KMS-11 (cell line): Measurements from ENCODE around the gene WFDC1.

Experiments
- H2AFZ ChIP-seq: fragments of 200-600 bp; sonication (generic); 2 replicates; pipeline ENCODE4 v1.6.1; 2016; ENCODE audit warnings: antibody characterized with exemption, mixed run types, low read depth
- H3K27ac ChIP-seq: fragments of 200-600 bp; sonication (generic); 2 replicates; pipeline ENCODE4 v1.6.1; 2016; ENCODE audit warnings: mild to moderate bottlenecking, mixed run types
- H3K27me3 ChIP-seq: fragments of 200-600 bp; sonication (generic); 2 replicates; pipeline ENCODE4 v1.6.1; 2017; ENCODE audit warnings: mild to moderate bottlenecking, low read depth, mixed run types, moderate library complexity; ENCODE audit not compliant: insufficient read depth
- H3K36me3 ChIP-seq: fragments of 200-600 bp; sonication (generic); 2 replicates; pipeline ENCODE4 v1.6.1; 2017; ENCODE audit warnings: mild to moderate bottlenecking, mixed run types; ENCODE audit not compliant: insufficient read depth
- H3K4me1 ChIP-seq: fragments of 200-600 bp; sonication (generic); 2 replicates; pipeline ENCODE4 v1.6.1; 2016; ENCODE audit warnings: mild to moderate bottlenecking, low read depth, mixed run types; ENCODE audit not compliant: poor library complexity, severe bottlenecking
- H3K4me2 ChIP-seq: fragments of 200-600 bp; sonication (generic); 2 replicates; pipeline ENCODE4 v1.7.0; 2016; ENCODE audit warnings: mild to moderate bottlenecking, mixed run types
- H3K4me3 ChIP-seq: fragments of 200-600 bp; sonication (generic); IDR thresholded peaks from 2 replicates; pipeline ENCODE4 v1.6.1; 2017; ENCODE audit warnings: low read depth, low read length, mixed read lengths; ENCODE audit not compliant: insufficient read depth
- H3K79me2 ChIP-seq: fragments of 200-600 bp; sonication (generic); 2 replicates; pipeline ENCODE4 v1.6.1; 2016; ENCODE audit warnings: low read depth, mixed run types; ENCODE audit not compliant: insufficient read depth
- H3K9ac ChIP-seq: fragments of 200-600 bp; sonication (generic); 2 replicates; pipeline ENCODE4 v1.6.1; 2016; ENCODE audit warnings: mild to moderate bottlenecking, mixed run types
- H4K20me1 ChIP-seq: fragments of 200-600 bp; sonication (generic); 2 replicates; pipeline ENCODE4 v1.6.1; 2016; ENCODE audit warnings: mild to moderate bottlenecking, mixed run types; ENCODE audit not compliant: insufficient read depth
- TF ChIP-seq, protein P1 (sequence below): fragments of 200-600 bp; sonication (generic); conservative IDR thresholded peaks from 2 replicates; pipeline ENCODE4 v1.6.1; 2017; ENCODE audit warnings: low read depth, mild to moderate bottlenecking, antibody characterized with exemption, low read length, moderate library complexity, mixed read lengths

WFDC1 gene

GRCh38 chr16:84262031-84262430 lies 32.6 kb upstream of the WFDC1 start:
- Histone ChIP-seq H3K27ac (no peak overlapping the region), H3K4me1 (no peaks in the 10 kb centered on the region), H3K36me3 (no peaks in the 10 kb centered on the region), H3K79me2 (no peaks in the 10 kb centered on the region), H3K4me2 (no peak overlapping the region), H3K4me3 (no peak overlapping the region), H3K27me3 (peaks cover 27% of the 10 kb centered on the region; the same call in 1 of the 2 replicates), H4K20me1 (no peaks in the 10 kb centered on the region), H2AFZ (no peak overlapping the region), H3K9ac (no peak overlapping the region)
- TF ChIP-seq, protein P1, sequence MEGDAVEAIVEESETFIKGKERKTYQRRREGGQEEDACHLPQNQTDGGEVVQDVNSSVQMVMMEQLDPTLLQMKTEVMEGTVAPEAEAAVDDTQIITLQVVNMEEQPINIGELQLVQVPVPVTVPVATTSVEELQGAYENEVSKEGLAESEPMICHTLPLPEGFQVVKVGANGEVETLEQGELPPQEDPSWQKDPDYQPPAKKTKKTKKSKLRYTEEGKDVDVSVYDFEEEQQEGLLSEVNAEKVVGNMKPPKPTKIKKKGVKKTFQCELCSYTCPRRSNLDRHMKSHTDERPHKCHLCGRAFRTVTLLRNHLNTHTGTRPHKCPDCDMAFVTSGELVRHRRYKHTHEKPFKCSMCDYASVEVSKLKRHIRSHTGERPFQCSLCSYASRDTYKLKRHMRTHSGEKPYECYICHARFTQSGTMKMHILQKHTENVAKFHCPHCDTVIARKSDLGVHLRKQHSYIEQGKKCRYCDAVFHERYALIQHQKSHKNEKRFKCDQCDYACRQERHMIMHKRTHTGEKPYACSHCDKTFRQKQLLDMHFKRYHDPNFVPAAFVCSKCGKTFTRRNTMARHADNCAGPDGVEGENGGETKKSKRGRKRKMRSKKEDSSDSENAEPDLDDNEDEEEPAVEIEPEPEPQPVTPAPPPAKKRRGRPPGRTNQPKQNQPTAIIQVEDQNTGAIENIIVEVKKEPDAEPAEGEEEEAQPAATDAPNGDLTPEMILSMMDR = no peak

GRCh38 chr16:84262939-84263338 lies 31.7 kb upstream of the WFDC1 start:
- no peak overlapping the region for H3K4me3 ChIP-seq
- no peaks in the 10 kb centered on the region for H3K4me1 ChIP-seq
- no peaks in the 10 kb centered on the region for H3K36me3 ChIP-seq
- H3K4me2 ChIP-seq = no peak overlapping the region
- TF ChIP-seq, protein P1 = no peak
- H3K27me3 ChIP-seq = peaks cover 20% of the 10 kb centered on the region; the same call in 1 of the 2 replicates
- no peak overlapping the region for H2AFZ ChIP-seq
- no peaks in the 10 kb centered on the region for H3K79me2 ChIP-seq
- H3K9ac ChIP-seq = no peak overlapping the region
- no peaks in the 10 kb centered on the region for H4K20me1 ChIP-seq
- H3K27ac ChIP-seq = no peak overlapping the region

GRCh38 chr16:84266451-84266850 lies 28.2 kb upstream of the WFDC1 start:
- H3K27ac ChIP-seq = no peak overlapping the region
- H3K79me2 ChIP-seq = no peaks in the 10 kb centered on the region
- no peak overlapping the region for H3K4me2 ChIP-seq
- TF ChIP-seq, protein P1 = no peak
- no peaks in the 10 kb centered on the region for H3K4me1 ChIP-seq
- H3K9ac ChIP-seq = no peak overlapping the region
- peaks cover 29% of the 10 kb centered on the region; the same call in 1 of the 2 replicates for H3K27me3 ChIP-seq
- no peak overlapping the region; the same call in 1 of the 2 replicates for H2AFZ ChIP-seq
- no peaks in the 10 kb centered on the region for H3K36me3 ChIP-seq
- no peaks in the 10 kb centered on the region for H4K20me1 ChIP-seq
- no peak overlapping the region for H3K4me3 ChIP-seq

DNA sequence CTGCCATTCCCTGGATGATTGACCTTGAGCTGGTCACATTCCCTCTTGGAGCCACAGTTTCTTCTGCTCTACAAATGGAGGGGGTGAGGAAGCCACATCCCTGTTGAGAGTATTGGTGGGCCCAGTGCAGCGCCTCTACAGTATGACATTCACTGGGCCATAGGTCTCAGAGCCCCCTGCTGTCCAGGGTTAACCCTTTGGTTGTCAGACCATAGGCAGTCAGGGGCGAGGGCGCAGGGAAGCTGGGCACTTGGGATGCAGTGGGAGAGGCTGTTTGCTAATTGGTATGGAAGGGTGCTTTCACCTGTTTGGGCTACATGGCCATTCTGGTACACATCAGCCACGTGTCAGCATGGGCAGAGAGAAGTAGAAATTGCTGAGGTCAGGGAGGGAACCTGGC lies 27.3 kb upstream of the WFDC1 start:
- no peaks in the 10 kb centered on the region for H3K79me2 ChIP-seq
- no peak overlapping the region for H2AFZ ChIP-seq
- H3K36me3 ChIP-seq = no peaks in the 10 kb centered on the region
- no peaks in the 10 kb centered on the region for H3K4me1 ChIP-seq
- TF ChIP-seq, protein P1 = no peak
- no peak overlapping the region for H3K27ac ChIP-seq
- H4K20me1 ChIP-seq = no peaks in the 10 kb centered on the region
- no peak overlapping the region for H3K9ac ChIP-seq
- H3K27me3 ChIP-seq = peaks cover 33% of the 10 kb centered on the region; the same call in 1 of the 2 replicates
- H3K4me2 ChIP-seq = no peak overlapping the region
- no peak overlapping the region for H3K4me3 ChIP-seq
